ENCODE results near the gene GAS2L1.
"Not testable (repeated sequence)": the region's sequence is repeated elsewhere in the genome, so short reads cannot be mapped to it uniquely, and the experiment has no call there.

DNA sequence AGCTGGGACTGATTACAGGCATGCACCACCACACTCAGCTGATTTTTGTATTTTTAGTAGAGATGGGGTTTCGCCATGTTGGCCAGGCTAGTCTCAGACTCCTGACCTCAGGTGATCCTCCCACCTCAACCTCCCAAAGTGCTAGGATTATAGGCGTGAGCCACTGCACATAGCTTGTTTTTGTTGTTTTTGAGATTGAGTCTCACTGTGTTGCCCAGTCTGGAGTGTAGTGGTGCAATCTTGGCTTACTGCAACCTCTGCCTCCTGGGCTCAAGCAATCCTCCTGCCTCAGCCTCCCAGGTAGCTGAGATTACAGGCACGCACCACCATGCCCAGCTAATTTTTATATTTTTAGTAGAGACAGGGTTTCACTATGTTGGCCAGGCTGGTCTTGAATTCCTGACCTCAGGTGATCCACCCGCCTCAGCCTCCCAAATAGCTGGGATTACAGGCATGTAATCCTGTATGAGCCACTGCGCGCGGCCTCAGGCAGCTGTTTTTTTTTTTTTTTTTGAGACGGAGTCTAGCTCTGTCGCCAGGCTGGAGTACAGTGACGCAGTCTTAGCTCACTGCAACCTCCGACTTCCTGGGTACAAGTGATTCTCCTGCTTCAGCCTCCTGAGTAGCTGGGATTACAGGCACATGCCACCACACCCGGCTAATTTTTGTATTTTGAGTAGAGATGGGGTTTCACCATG is 50.9 kb downstream of the GAS2L1 start:
- TF ChIP-seq POLR2A (IDR thresholded peaks at IDR 0.05; ENCODE audit: extremely low read depth, insufficient read length) = not testable (repeated sequence)
- TF ChIP-seq, protein P1, sequence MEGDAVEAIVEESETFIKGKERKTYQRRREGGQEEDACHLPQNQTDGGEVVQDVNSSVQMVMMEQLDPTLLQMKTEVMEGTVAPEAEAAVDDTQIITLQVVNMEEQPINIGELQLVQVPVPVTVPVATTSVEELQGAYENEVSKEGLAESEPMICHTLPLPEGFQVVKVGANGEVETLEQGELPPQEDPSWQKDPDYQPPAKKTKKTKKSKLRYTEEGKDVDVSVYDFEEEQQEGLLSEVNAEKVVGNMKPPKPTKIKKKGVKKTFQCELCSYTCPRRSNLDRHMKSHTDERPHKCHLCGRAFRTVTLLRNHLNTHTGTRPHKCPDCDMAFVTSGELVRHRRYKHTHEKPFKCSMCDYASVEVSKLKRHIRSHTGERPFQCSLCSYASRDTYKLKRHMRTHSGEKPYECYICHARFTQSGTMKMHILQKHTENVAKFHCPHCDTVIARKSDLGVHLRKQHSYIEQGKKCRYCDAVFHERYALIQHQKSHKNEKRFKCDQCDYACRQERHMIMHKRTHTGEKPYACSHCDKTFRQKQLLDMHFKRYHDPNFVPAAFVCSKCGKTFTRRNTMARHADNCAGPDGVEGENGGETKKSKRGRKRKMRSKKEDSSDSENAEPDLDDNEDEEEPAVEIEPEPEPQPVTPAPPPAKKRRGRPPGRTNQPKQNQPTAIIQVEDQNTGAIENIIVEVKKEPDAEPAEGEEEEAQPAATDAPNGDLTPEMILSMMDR (IDR thresholded peaks at IDR 0.05; ENCODE audit: low read depth, low read length) = not testable (repeated sequence)
- TF ChIP-seq, protein P2, sequence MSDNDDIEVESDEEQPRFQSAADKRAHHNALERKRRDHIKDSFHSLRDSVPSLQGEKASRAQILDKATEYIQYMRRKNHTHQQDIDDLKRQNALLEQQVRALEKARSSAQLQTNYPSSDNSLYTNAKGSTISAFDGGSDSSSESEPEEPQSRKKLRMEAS (IDR thresholded peaks at IDR 0.05; ENCODE audit: low read depth, low read length) = not testable (repeated sequence)

All from NB4 (cell line).